SK-N-SH treated with all-trans-retinoic acid at 6 μM for 48 hours (cell line): ENCODE results near the gene FRMD1.

Source experiments
- ATAC-seq: fragments of 200-7000 bp; cut with Tn5 transposase; 3 replicates; pipeline ENCODE4 v1.9.1; 2020; ENCODE audit warnings: mild to moderate bottlenecking, moderate library complexity
- BACH2 ChIP-seq: fragments of 250-450 bp; sonication (Bioruptor Pico); IDR thresholded peaks from 2 replicates; pipeline ENCODE4 v1.9.0; 2021; ENCODE audit warnings: mild to moderate bottlenecking, borderline replicate concordance
- CSDC2 ChIP-seq: fragments of 250-450 bp; sonication (Bioruptor Pico); IDR thresholded peaks from 2 replicates; pipeline ENCODE4 v1.5.0; 2020; ENCODE audit warnings: mild to moderate bottlenecking, moderate library complexity
- ESRRG ChIP-seq: fragments of 250-450 bp; sonication (Bioruptor Pico); IDR thresholded peaks from 2 replicates; pipeline ENCODE4 v1.6.1; 2021; ENCODE audit warnings: mild to moderate bottlenecking
- GLIS3 ChIP-seq: fragments of 250-450 bp; sonication (Bioruptor Pico); IDR thresholded peaks from 2 replicates; pipeline ENCODE4 v1.5.0; 2020; ENCODE audit warnings: mild to moderate bottlenecking, moderate library complexity
- OSR1 ChIP-seq: fragments of 250-450 bp; sonication (Bioruptor Pico); IDR thresholded peaks from 2 replicates; pipeline ENCODE4 v1.8.0; 2022; ENCODE audit warnings: moderate library complexity, mild to moderate bottlenecking, inconsistent platforms
- POU6F1 ChIP-seq: fragments of 250-450 bp; sonication (Bioruptor Pico); IDR thresholded peaks from 2 replicates; pipeline ENCODE4 v1.8.0; 2021; ENCODE audit warnings: low read depth, mild to moderate bottlenecking, moderate library complexity, borderline replicate concordance
- PPARA ChIP-seq: fragments of 250-450 bp; sonication (Bioruptor Pico); IDR thresholded peaks from 2 replicates; pipeline ENCODE4 v1.5.0; 2020; ENCODE audit warnings: mild to moderate bottlenecking, borderline replicate concordance
- RARB ChIP-seq: fragments of 250-450 bp; sonication (Bioruptor Pico); IDR thresholded peaks from 2 replicates; pipeline ENCODE4 v1.8.0; 2021; ENCODE audit warnings: mild to moderate bottlenecking, moderate library complexity
- SNAI2 ChIP-seq: fragments of 250-450 bp; sonication (Bioruptor Pico); IDR thresholded peaks from 2 replicates; pipeline ENCODE4 v1.5.0; 2020; ENCODE audit warnings: mild to moderate bottlenecking, moderate library complexity
- TCF4 ChIP-seq: fragments of 250-450 bp; sonication (Bioruptor Pico); IDR thresholded peaks from 2 replicates; pipeline ENCODE4 v1.8.0; 2021; ENCODE audit warnings: mild to moderate bottlenecking, moderate library complexity, borderline replicate concordance
- TSHZ2 ChIP-seq: fragments of 250-450 bp; sonication (Bioruptor Pico); IDR thresholded peaks from 2 replicates; pipeline ENCODE4 v1.5.0; 2020; ENCODE audit warnings: mild to moderate bottlenecking, moderate library complexity
- ZFP3 ChIP-seq: fragments of 250-450 bp; sonication (Bioruptor Pico); IDR thresholded peaks from 2 replicates; pipeline ENCODE4 v1.5.0; 2020; ENCODE audit warnings: mild to moderate bottlenecking, moderate library complexity
- ZFP30 ChIP-seq: fragments of 450-650 bp; formaldehyde crosslinking; IDR thresholded peaks from 2 replicates; pipeline ENCODE4 v1.5.0; 2022; ENCODE audit warnings: mild to moderate bottlenecking, moderate library complexity
- ZNF565 ChIP-seq: fragments of 450-650 bp; formaldehyde crosslinking; conservative IDR thresholded peaks from 2 replicates; pipeline ENCODE4 v1.5.0; 2020; ENCODE audit warnings: low read depth, mild to moderate bottlenecking, moderate library complexity
- ZNF70 ChIP-seq: fragments of 450-650 bp; formaldehyde crosslinking; IDR thresholded peaks from 2 replicates; pipeline ENCODE4 v1.5.0; 2020; ENCODE audit warnings: mild to moderate bottlenecking, moderate library complexity
- ZNF8 ChIP-seq: fragments of 450-650 bp; formaldehyde crosslinking; IDR thresholded peaks from 2 replicates; pipeline ENCODE4 v1.5.0; 2020; ENCODE audit warnings: mild to moderate bottlenecking, moderate library complexity
- TF ChIP-seq, protein P1 (sequence below): fragments of 250-450 bp; sonication (Bioruptor Pico); IDR thresholded peaks from 2 replicates; pipeline ENCODE4 v1.8.0; 2020; ENCODE audit warnings: mild to moderate bottlenecking, moderate library complexity, borderline replicate concordance
- TF ChIP-seq, protein P2 (sequence below): fragments of 250-450 bp; sonication (Bioruptor Pico); IDR thresholded peaks from 2 replicates; pipeline ENCODE4 v1.5.1; 2020; ENCODE audit warnings: low read depth, mild to moderate bottlenecking, moderate library complexity
- TF ChIP-seq, protein P3 (sequence below): fragments of 250-450 bp; sonication (Bioruptor Pico); IDR thresholded peaks from 2 replicates; pipeline ENCODE4 v1.5.1; 2021; ENCODE audit warnings: mild to moderate bottlenecking, moderate library complexity

Gene FRMD1

DNA sequence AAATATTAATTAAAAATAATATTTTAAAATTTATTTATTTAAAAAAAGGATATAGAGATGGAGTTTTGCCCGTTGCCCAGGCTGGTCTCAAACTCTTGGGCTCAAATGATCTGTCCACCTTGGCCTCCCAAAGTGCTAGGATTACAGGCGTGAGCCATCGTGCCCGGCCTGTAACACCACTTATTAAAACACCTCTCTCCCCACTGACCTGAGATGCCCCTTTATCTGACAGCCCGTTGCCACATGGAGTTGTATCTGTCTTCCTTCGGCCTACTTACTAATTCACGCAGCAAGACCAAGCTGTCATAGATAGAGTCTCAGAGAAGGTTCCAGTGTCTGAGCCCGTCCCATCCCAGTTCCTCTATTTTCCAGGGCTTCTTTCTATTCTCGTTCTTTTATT lies 50.8 kb downstream of the FRMD1 start:
- ATAC-seq: no peak
- no peak for TF ChIP-seq ZNF565 (CRISPR knock-in tag)
- no peak for TF ChIP-seq GLIS3 (CRISPR knock-in tag)
- TF ChIP-seq, protein P1, sequence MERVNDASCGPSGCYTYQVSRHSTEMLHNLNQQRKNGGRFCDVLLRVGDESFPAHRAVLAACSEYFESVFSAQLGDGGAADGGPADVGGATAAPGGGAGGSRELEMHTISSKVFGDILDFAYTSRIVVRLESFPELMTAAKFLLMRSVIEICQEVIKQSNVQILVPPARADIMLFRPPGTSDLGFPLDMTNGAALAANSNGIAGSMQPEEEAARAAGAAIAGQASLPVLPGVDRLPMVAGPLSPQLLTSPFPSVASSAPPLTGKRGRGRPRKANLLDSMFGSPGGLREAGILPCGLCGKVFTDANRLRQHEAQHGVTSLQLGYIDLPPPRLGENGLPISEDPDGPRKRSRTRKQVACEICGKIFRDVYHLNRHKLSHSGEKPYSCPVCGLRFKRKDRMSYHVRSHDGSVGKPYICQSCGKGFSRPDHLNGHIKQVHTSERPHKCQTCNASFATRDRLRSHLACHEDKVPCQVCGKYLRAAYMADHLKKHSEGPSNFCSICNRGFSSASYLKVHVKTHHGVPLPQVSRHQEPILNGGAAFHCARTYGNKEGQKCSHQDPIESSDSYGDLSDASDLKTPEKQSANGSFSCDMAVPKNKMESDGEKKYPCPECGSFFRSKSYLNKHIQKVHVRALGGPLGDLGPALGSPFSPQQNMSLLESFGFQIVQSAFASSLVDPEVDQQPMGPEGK (CRISPR knock-in tag): no peak
- no peak for TF ChIP-seq TSHZ2 (CRISPR knock-in tag)
- TF ChIP-seq ZFP3: no peak
- TF ChIP-seq TCF4: no peak
- no peak for TF ChIP-seq CSDC2 (CRISPR knock-in tag)
- TF ChIP-seq, protein P2, sequence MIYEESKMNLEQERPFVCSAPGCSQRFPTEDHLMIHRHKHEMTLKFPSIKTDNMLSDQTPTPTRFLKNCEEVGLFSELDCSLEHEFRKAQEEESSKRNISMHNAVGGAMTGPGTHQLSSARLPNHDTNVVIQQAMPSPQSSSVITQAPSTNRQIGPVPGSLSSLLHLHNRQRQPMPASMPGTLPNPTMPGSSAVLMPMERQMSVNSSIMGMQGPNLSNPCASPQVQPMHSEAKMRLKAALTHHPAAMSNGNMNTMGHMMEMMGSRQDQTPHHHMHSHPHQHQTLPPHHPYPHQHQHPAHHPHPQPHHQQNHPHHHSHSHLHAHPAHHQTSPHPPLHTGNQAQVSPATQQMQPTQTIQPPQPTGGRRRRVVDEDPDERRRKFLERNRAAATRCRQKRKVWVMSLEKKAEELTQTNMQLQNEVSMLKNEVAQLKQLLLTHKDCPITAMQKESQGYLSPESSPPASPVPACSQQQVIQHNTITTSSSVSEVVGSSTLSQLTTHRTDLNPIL (CRISPR knock-in tag): no peak

DNA sequence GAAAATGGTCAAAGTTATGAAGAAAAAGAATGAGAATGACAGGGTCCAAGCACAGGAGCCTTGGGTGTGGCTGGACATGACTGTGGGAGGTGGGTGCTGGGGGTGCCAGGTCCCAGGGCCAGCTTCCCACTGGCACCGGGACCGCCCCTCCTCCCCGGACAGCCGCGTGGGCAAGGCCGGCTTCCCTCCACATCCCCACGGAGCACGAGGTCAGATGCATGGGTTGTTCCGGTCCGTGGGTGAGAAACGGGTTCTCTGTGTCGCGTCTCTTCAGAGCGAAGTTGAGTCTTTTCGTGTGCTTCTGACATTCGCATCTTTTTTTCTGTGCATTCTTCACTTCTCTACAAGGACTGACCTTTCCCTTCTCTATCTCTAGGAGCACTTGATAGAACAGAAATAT lies 51.5 kb downstream of the FRMD1 start:
- ATAC-seq: no peak
- no peak for TF ChIP-seq OSR1 (CRISPR knock-in tag)

GRCh38 chr6:168026925-168027324 lies 52.1 kb downstream of the FRMD1 start:
- no peak for ATAC-seq
- TF ChIP-seq, protein P2 (CRISPR knock-in tag): no peak
- no peak for TF ChIP-seq ESRRG (CRISPR knock-in tag)
- no peak for TF ChIP-seq ZNF8
- TF ChIP-seq TCF4: no peak

GRCh38 chr6:168025831-168026710 lies 52.9 kb downstream of the FRMD1 start:
- no peak for ATAC-seq
- TF ChIP-seq SNAI2 (CRISPR knock-in tag) (no peak), ZNF8 (no peak), BACH2 (CRISPR knock-in tag) (no peak), PPARA (no peak), ZNF70 (CRISPR knock-in tag) (no peak), POU6F1 (no peak), ESRRG (CRISPR knock-in tag) (no peak), ZFP30 (CRISPR knock-in tag) (no peak), ZNF565 (CRISPR knock-in tag) (no peak), GLIS3 (CRISPR knock-in tag) (no peak), RARB (CRISPR knock-in tag) (no peak), TSHZ2 (CRISPR knock-in tag) (no peak)
- TF ChIP-seq, protein P1 (CRISPR knock-in tag): no peak
- TF ChIP-seq, protein P3, sequence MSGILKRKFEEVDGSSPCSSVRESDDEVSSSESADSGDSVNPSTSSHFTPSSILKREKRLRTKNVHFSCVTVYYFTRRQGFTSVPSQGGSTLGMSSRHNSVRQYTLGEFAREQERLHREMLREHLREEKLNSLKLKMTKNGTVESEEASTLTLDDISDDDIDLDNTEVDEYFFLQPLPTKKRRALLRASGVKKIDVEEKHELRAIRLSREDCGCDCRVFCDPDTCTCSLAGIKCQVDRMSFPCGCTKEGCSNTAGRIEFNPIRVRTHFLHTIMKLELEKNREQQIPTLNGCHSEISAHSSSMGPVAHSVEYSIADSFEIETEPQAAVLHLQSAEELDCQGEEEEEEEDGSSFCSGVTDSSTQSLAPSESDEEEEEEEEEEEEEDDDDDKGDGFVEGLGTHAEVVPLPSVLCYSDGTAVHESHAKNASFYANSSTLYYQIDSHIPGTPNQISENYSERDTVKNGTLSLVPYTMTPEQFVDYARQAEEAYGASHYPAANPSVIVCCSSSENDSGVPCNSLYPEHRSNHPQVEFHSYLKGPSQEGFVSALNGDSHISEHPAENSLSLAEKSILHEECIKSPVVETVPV (CRISPR knock-in tag): no peak
